Left lung (tissue), 10 donors: ENCODE measurements around the gene ALG9. TPM values are rescaled to one million over a fixed set of nuclear protein-coding genes. Genes with fewer than 3 reads are reported as not detected.

Experiments used
- ATAC-seq: fragments of 200-7000 bp; cut with Tn5 transposase; one replicate; pipeline ENCODE4 v1.9.1; 2020; ENCODE audit warnings: moderate library complexity
- DNase-seq, 4 donors: peaks; one replicate each; pipeline ENCODE4 v3.0.0-alpha.2; 2013 to 2020
- H3K27ac ChIP-seq, 2 donors: fragments of 200-600 bp; sonication (generic) in 1 of 2; one replicate each; pipeline versions ENCODE4 v1.5.0 to v1.8.0; 2020 to 2021
- H3K27me3 ChIP-seq, 2 donors: fragments of 200-600 bp; sonication (generic) in 1 of 2; one replicate each; pipeline versions ENCODE4 v1.5.0 to v1.8.0; 2020 to 2021
- H3K36me3 ChIP-seq, 2 donors: fragments of 200-600 bp; sonication (generic) in 1 of 2; one replicate each; pipeline versions ENCODE4 v1.5.0 to v1.8.0; 2020 to 2021
- H3K4me1 ChIP-seq, 2 donors: fragments of 200-600 bp; one replicate each; pipeline ENCODE4 v1.8.0; 2021
- H3K4me3 ChIP-seq, 2 donors: fragments of 200-600 bp; sonication (generic) in 1 of 2; one replicate each; pipeline versions ENCODE4 v1.5.0 to v1.8.0; 2020 to 2021; ENCODE audit warnings: mild to moderate bottlenecking in 1 of 2
- H3K9me3 ChIP-seq, 2 donors: fragments of 200-600 bp; sonication (generic) in 1 of 2; one replicate each; pipeline versions ENCODE4 v1.5.0 to v1.8.0; 2020 to 2021
- intact Hi-C, 2 donors: fragments of 100-400 bp; cut with DNase I; formaldehyde crosslinking; loops; one replicate each; pipeline versions ENCODE4 v1.11.2 to v1.14.2; 2022
- polyA plus RNA-seq, 6 donors: library from polyadenylated mRNA; unstranded; fragments of 120-200 nt; gene quantifications; one replicate each; pipeline ENCODE4 v1.2.1, GENCODE V29; 2013; ENCODE audit not compliant: insufficient read length in 6 of 6
- total RNA-seq, 2 donors: library from RNA; stranded (reverse); fragmentation: NEBNext Ultra II Directional; extraction: Animal tissue kit (Norgen Biotek cat#: 25700); gene quantifications; one replicate each; pipeline ENCODE4 v1.2.1, GENCODE V29; 2021
- TF ChIP-seq, protein P1 (sequence below), 2 donors: fragments of 200-600 bp; sonication (generic) in 1 of 2; IDR thresholded peaks; one replicate each; pipeline versions ENCODE4 v1.5.0 to v1.8.0; 2021; ENCODE audit warnings: antibody characterized with exemption in 2 of 2
- donor health status: DM: no; HTN: yes; CAD: no.
- donor health status: DM: no; HTN: no; CAD: no.

The ALG9 gene
- total and polyA plus RNA-seq, 8 donors, result 27.5 to 51.0 (median 47.4) TPM

- H3K4me3 ChIP-seq, result peak overlapping the region; percentile 52 to 73
Measured at GRCh38 chr11:111879637-111879960, 8.2 kb upstream of the ALG9 start.

GRCh38 chr11:111878849-111879636, 7.7 kb upstream of the ALG9 start, which contains the start of the genes CFAP68 and FDXACB1:
Gene CFAP68 (plus strand): TSS chr11:111879541. CDS start chr11:111879561, 20 bp downstream.
Gene FDXACB1 (minus strand): TSS chr11:111879165. CDS start chr11:111879132, 33 bp downstream.
- Histone ChIP-seq H3K9me3 (no peaks in the 10 kb centered on the region), H3K4me3 (peak within 1 kb of the TSS; percentile 52 to 73), H3K36me3 (peaks cover 0 to 14% of the 10 kb centered on the region in 2 donors), H3K4me1 (peaks cover 5 to 19% of the 10 kb centered on the region in 2 donors), H3K27ac (peak within 1 kb of the TSS; percentile 92 to 97), H3K27me3 (no peaks in the 10 kb centered on the region)
- peak; percentile 96 for ATAC-seq
- intact Hi-C loops, result loop anchor here in 1 of 2 donors (10.0 kb wide), 1 partner anchor 46 kb away; no protein-coding TSS in a partner anchor
- DNase-seq, result peak; percentile 96 to 98 (median 98)
- TF ChIP-seq, protein P1, sequence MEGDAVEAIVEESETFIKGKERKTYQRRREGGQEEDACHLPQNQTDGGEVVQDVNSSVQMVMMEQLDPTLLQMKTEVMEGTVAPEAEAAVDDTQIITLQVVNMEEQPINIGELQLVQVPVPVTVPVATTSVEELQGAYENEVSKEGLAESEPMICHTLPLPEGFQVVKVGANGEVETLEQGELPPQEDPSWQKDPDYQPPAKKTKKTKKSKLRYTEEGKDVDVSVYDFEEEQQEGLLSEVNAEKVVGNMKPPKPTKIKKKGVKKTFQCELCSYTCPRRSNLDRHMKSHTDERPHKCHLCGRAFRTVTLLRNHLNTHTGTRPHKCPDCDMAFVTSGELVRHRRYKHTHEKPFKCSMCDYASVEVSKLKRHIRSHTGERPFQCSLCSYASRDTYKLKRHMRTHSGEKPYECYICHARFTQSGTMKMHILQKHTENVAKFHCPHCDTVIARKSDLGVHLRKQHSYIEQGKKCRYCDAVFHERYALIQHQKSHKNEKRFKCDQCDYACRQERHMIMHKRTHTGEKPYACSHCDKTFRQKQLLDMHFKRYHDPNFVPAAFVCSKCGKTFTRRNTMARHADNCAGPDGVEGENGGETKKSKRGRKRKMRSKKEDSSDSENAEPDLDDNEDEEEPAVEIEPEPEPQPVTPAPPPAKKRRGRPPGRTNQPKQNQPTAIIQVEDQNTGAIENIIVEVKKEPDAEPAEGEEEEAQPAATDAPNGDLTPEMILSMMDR (IDR thresholded peaks at IDR 0.05), result peak; percentile 89 to 98

More at GRCh38 chr11:111879637-111879960, 8.2 kb upstream of the ALG9 start:
- ATAC-seq (peak; percentile 2), DNase-seq (no peak)
- Histone ChIP-seq H3K27ac (peak overlapping the region; percentile 92 to 97), H3K36me3 (peaks cover 0 to 14% of the 10 kb centered on the region in 2 donors), H3K4me1 (peaks cover 5 to 19% of the 10 kb centered on the region in 2 donors), H3K9me3 (no peaks in the 10 kb centered on the region), H3K27me3 (no peaks in the 10 kb centered on the region)
- TF ChIP-seq, protein P1 (IDR thresholded peaks at IDR 0.05), result no peak
- intact Hi-C loops, result loop anchor here in 1 of 2 donors (10.0 kb wide), 1 partner anchor 45 kb away; no protein-coding TSS in a partner anchor

DNA sequence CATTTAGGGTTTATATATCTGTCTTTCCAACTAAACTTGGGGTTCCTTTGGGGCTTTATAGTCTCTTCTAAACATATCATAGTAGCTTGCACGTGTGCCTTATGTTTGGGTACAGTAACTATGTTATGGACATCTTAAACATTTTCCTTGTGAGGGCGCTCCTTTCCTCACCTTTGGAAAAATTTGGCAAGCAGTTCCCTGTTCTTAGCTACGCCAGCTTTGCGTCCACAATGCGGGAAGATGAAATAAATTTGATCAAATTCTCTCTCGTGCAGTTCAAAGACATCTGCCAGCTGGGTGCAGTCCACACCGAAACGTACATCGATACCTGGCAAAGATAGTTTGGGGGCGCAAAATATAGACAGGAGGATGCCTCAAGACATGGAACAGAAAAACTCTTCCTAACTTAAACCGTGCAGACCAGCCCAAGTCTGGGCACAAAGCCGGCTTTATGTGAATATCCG, 7.0 kb upstream of the ALG9 start:
- Histone ChIP-seq H3K36me3 (peaks cover 0 to 12% of the 10 kb centered on the region in 2 donors), H3K27me3 (no peaks in the 10 kb centered on the region), H3K4me1 (peaks cover 5 to 19% of the 10 kb centered on the region in 2 donors), H3K4me3 (peak overlapping the region; percentile 52 to 73), H3K9me3 (no peaks in the 10 kb centered on the region), H3K27ac (peak overlapping the region; percentile 92 to 97)
- TF ChIP-seq, protein P1 (IDR thresholded peaks at IDR 0.05), result no peak
- peak in 1 of 4 donors; percentile 54 for DNase-seq
- peak; percentile 6 for ATAC-seq
- intact Hi-C loops, result loop anchor here in 1 of 2 donors (10.0 kb wide), 1 partner anchor 46 kb away; no protein-coding TSS in a partner anchor

- ATAC-seq, result peak; percentile 6
Measured at GRCh38 chr11:111871693-111872161, 346 bp upstream of the ALG9 start.

More at GRCh38 chr11:111871693-111872161, 346 bp upstream of the ALG9 start:
- H3K36me3 ChIP-seq, result peaks cover 0 to 22% of the 10 kb centered on the region in 2 donors
- peak overlapping the region; percentile 82 to 88 for H3K27ac ChIP-seq
- intact Hi-C loops, result loop anchor here in 1 of 2 donors (10.0 kb wide), 1 partner anchor 53 kb away; no protein-coding TSS in a partner anchor
- no peaks in the 10 kb centered on the region for H3K9me3 ChIP-seq
- TF ChIP-seq, protein P1 (IDR thresholded peaks at IDR 0.05), result no peak
- H3K4me1 ChIP-seq, result peaks cover 11 to 17% of the 10 kb centered on the region in 2 donors
- peak overlapping the region; percentile 79 to 92 for H3K4me3 ChIP-seq
- no peaks in the 10 kb centered on the region for H3K27me3 ChIP-seq
- no peak for DNase-seq
